GM18861 (cell line): ENCODE results near the gene ZNF593.

Source experiments
- ATAC-seq: cut with Tn5 transposase; IDR thresholded peaks from one replicate; pipeline ENCODE4 v1.9.1; 2021; ENCODE audit not compliant: unreplicated experiment

The ZNF593 gene

DNA sequence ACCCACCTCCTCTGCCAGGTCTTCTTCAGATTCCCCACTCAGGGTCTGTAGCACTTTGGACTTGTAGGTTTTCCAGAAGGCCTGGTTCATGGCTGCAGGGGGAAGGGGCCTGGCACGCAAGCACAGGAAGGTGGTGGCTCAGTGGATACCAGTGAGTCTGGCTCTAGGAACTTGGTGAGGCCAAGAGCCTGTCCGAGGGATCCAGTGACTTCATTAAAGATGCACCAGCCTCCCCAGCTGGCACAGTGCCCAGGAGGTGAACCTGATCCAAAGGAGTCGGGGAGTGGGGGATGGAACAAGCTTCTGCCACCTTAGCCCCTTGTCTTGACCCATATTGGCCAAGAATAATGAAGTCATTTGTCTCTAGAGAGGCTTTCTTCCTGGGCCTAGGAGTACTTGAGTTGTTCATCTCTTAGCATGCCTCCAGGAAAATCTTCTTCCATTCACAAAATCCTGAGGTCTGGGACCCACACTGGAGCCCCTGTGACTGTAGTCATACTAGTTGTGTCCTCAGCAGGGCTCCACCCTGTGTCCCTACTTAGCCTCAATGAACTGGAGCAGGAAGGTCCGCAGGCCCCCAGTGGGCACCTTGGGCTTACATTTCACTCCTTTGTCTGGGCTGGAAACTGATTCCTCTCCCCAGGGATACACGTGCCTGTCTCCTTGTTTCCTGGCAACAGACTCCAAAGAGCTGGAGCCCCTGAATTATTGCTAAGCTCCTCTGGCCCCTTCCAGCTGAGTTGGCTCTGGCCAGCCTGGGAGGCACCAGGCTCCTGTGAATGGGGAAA is 1.1 kb upstream of the ZNF593 start, which contains the start of gene C1orf232:
C1orf232 (minus strand) TSS at position 554 of the 788 bp plus-strand sequence; CDS start at position 90, 464 bp downstream.
- ATAC-seq, result no peak

DNA sequence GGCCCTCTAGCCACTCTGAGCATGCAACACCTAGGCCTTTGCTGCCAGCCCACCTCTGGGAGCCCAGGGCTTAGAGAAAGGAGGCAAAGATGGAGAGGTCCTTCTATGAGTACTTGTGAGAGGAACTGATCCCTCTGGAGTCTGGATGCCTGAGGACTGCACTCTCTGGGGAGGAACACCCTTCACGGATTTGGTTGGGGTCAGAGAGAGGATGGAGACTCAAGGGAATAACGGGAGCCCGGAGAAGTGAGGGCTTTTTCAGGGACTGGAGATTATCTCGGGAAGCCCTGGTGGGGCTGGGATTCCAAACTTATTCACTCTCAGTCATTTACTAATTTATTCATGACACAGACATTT is 532 bp upstream of the ZNF593 start:
- ATAC-seq, result no peak

DNA sequence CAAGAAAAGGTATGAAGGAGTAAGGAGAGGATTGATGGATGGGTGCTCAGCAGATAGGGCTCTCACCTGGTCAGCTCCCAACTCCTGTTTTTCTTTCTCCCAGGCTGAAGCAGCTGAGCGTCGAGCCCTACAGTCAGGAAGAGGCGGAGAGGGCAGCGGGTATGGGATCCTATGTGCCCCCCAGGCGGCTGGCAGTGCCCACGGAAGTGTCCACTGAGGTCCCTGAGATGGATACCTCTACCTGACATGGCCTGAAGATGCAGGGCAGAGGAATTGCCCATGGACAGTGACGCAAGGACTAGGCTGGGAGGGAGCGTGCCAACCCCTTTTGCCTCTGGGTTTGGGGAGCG is 739 bp downstream of the ZNF593 start:
- ATAC-seq, result no peak

DNA sequence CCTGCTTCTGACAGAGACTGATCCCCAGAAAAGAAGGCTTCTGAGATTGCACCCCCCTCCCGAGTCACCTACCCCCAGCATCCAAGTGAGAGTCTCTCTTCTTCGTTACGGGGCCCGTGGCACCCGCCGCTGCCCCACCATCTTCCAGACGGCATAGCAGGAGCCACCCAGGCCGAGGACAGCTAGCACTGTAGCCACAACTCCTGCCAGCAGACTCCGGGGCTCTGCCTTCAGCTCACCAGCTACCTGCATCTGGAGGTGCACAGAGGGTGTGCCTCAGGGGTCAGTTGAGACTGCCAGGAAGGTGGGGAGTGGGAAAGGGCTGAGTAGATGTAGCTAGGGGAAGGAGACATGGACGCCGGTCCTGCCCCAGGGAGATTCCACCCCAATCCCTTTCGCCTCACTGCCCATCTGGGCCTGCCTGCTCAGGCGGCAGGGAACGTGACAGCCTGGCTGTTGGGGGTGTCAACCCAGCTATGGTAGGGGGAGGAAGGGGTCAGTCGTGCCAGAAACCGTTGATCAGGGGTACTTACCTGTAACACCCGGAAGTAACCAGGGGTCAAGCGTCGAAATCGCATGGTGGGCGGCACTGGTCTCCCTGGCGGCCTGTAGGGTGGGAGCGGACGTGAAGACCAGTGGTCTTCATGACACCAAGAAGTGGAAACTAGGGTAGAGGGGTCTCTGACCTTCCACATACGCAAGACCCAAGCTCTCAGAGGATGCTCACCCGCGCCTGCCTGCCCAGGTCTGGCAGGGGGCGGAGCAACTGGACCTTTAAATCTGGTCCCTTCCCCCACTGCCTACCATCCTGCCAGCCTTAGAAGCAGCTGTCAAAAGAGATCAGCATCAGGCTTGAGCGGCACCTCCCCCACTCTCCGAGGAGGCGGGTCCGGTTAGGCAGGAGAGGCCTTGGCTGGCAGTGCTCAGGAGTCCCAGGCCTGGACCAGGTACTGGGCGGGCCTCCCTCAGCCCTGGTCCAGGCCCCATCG is 1.7 kb downstream of the ZNF593 start, which contains the start of gene ZNF593OS:
ZNF593OS (minus strand) TSS at position 749 of the 989 bp plus-strand sequence; CDS start at position 578, 171 bp downstream.
- ATAC-seq, result no peak

DNA sequence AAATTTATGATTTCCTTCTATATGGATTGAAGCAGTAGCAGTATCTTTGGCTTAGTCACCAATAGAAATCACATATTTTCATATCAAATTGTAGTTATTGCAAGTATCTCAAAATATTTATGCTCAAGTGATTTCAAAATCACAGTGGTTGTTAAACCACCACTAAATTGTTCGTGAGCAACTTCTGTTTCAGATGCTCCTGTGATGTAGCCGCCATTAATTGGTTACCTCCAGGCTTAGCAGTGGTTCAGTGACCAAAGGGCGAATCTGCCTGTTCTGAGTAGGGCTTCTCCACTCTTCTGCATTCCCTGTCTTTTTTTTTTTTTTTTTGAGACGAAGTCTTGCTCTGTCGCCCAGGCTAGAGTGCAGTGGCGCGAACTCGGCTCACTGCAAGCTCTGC is 5.6 kb downstream of the ZNF593 start:
- ATAC-seq, result no peak

DNA sequence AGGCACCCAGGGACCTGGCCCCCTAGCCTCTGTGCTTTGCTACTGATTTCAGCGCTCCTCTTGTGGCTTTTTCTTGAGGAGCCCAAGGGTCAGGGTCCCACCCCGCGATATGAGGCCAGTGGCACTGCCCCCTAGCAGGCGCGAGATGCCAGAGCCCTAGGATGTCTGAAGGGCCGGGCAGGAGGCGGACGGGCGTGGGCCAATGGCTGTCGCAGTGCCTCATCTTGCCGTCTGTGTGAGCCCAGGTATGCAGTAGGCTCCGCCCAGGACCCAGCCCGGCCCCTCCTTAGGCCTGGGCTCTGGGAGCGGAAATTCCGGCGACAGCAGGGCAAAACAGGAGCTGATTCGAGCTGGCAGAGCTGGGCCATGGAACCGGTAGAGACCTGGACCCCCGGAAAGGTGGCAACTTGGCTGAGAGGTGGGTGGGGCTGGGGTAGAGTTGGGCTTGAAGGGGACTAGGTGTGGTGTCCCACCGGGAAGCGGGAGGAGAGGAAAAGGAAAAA is 7.5 kb downstream of the ZNF593 start, which contains the start of gene CNKSR1:
CNKSR1 (plus strand) TSS at position 310 of the 503 bp plus-strand sequence; CDS start at position 367, 57 bp downstream.
- no peak for ATAC-seq

DNA sequence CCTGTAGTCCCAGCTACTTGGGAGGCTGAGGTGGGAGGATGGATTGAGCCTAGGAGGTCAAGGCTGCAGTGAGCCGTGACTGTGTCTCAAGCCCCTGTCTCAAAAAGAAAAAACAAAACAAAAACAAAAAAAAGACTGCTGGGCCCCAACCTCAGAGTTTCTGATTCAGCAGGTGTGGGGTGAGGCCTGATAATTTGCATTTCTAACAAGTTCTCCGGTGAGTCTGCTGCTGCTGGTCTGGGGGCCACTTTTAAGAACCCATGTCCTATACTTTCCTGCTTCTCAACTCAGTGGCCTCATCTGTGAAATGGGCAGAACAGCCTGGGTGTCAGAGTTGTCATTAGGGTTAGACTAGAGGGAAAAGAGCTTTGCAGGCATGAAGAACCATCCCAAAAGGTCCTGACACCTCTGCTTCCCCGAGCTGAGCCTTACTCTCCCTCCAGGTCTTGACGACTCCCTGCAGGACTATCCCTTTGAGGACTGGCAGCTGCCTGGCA is 10.3 kb downstream of the ZNF593 start:
- no peak for ATAC-seq

DNA sequence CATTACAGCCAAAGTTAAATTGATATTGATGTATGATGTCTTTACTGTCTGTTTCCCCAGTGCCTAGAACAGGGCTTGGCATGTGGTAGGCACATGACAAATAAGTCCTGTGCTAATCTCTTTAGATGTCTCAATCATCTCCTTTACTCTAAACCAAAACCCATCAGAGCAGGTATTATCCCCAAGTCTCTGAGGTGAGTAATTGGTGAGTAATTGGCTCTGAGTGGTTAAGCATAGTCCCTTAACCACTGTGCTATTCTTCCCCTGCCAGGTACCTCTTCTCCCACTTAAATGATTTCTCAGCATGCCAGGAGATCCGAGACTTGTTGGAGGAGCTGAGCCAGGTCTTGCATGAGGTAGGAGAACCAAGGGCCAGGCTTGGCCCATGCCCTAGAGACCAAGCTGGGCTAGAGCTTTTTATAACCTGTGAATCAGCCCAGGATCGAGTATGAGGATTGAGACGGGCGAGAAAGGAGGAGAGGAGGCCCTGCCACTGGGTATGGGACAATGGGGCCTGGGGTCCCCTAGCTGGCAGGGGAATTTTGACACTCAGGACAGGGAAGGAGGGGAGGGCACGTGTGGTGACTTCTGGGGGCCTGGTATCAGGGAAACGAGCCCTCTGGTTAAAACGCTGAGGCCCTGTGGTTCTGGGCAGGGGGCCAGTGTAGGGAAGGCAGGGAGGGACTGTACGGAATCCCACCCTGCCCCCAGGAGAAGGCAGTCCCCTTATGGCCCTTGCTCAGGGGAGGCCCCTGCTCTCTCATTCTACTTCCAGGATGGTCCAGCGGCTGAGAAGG is 12.1 kb downstream of the ZNF593 start:
- ATAC-seq, result no peak

DNA sequence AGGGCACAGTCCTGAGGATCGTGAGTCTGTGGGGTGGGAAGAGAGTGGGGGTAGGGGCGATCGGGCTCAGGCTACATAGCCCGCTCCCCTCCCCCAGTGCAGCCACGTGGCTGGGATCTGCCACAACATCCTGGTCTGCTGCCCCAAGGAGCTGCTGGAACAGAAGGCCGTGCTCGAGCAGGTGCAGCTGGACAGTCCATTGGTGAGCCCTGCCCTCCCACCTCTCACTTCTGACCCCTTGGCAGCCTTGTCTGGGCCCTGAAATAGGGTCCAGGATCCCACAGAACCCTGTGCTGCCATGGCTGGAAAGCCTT is 12.6 kb downstream of the ZNF593 start:
- ATAC-seq, result no peak

DNA sequence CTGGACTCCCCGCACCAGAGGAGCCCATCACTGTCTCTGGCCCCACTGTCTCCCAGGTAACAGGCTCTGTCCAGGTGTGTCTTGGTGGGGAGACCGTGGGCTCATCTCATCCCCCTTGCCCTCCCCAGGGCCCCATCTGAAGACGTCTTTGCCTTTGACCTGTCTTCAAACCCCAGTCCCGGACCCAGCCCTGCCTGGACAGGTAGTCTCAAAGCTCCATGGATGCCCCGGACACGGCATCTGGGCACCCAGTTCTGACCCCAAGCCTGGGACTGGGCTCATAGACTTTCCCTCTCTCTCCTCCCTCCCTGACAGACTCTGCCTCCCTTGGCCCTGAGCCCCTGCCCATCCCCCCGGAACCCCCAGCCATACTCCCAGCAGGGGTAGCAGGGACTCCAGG is 14.4 kb downstream of the ZNF593 start:
- ATAC-seq, result no peak

DNA sequence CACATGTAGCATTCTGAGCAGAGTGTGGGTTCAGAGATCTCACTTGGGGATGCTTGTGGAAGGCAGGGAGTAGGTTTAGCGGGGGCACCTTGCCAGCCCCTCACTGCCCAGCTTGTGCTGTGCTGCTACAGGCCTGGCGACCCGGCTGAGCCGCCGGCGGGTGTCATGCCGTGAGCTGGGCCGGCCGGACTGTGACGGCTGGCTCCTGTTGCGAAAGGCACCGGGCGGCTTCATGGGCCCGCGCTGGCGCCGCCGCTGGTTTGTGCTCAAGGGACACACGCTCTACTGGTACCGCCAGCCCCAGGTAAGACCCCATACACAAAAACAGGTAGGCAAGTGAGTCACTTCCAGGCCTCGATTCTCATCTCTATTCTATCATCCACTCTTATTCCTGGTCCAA is 15.2 kb downstream of the ZNF593 start:
- ATAC-seq, result no peak

DNA sequence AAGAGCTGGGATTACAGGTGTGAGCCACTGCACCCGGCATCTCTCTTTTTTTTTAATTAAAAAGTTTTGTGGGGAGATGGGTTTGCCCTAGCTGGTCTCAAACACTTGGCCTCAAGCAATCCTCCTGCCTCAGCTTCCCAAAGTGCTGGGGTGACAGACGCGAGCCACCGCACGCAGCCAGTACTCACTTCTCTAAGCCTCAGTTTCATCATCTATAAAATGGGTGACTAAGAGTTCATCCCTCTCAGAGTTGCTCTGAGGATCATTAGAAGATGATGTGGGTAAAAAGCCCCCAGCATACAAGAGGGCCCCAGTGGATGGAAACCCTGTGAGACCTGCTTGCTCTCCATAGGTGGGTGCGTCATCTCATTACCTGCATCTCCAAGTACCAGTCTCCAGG is 18.2 kb downstream of the ZNF593 start:
- ATAC-seq, result no peak

DNA sequence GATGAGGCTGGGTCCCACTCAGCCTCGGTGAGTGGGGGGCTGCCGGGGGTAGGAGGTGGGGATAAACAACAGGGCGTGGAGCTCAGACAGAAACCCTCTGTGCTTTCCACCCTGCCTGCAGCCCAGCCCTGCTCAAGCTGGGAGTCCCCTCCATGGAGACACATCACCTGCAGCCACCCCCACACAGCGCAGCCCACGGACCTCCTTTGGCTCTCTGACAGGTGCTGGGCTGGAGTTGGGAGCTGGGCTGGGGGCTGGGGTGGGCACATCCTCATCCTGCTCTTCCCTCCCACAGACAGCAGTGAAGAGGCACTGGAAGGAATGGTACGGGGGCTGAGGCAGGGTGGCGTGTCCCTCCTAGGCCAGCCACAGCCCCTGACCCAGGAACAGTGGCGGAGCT is 18.8 kb downstream of the ZNF593 start:
- ATAC-seq, result no peak

DNA sequence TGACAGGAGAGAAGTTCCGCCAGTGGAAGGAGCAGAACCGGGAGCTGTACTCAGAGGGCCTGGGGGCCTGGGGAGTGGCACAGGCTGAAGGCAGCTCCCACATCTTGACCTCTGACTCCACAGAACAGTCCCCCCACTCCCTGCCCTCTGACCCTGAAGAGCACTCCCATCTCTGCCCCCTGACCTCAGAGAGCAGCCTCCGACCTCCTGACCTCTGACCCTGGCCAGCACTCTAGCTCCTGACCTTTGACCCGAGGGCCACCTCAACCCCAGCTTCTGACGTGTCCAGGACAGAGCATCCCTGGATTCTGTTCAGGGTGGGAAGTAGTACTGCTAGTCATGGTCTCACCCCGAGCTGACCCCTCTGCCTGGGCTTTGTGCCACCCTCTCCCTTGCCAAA is 19.6 kb downstream of the ZNF593 start:
- ATAC-seq, result no peak

DNA sequence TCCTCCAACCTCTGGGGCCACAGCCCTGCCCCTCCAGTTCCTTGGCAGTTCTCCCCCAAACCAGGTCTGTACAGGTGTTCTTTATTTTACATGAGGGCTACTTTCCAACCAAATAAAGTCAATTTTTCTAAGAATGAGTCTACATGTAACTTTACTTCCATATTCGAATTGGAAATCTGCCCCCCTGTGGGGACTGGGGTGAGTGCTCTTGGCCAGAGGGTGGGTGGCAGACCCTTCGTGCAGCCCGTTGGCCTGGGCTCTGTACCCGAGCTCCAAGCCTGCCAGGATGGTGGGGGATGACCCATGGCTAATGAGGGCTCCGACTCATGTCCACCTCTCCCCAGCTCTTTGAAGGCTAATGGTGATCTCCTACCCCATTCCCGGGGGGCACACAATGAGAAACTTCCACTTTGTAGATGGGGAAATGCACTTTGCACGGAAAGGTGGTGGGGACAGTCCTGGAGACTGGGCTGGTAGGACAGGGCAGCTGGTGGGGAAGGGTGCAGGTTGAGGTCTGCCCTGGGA is 20.1 kb downstream of the ZNF593 start:
- no peak for ATAC-seq

DNA sequence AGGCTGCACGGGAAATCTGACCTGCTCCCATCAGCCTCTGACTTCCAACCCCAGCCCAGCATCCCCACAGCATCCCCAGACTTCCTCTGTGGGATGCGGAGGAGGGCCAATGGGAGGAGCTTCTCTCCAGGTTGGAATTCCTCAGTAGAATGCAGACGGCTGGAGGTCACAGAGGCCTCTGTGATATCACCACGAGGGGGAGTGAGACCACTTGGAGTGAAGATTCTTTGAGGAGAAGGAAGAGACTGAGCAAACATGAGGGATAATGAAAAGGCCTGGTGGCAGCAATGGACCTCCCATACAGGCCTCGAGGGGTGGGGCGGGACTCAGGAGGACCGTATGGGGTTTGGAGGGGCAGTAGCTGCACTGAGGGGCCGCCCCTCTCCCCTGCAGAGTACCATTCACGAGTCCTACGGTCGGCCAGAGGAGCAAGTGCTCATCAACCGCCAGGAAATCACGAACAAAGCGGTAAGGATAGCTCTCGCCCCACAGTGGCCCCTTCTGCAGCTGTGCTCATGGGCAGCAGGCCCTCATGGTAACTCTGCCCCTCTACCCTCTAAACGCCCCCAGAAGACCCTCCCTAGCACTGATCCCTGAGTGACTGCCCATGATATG is 20.8 kb downstream of the ZNF593 start, which contains the start of gene CATSPER4:
CATSPER4 (plus strand) TSS at position 230 of the 615 bp plus-strand sequence; CDS start at position 256, 26 bp downstream.
- no peak for ATAC-seq

DNA sequence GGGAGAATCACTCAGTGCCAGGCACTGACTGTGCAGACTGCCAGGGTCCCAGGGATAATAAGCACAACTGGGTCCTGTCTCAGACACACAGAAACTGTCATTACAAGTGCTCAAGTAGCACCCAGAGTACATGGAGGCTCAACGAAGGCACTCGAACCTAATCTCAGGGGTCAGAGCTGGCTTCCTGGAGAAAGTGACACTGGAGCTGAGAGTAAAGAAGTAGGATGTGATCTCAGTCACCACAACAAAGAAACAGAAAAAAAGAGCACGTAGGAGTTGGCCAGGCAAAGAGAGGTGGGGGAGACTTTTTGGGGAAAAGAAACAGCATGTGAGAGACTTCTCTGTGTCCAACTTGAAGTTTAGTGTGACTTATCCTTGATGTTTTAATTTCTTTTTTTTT is 22.0 kb downstream of the ZNF593 start:
- no peak for ATAC-seq

DNA sequence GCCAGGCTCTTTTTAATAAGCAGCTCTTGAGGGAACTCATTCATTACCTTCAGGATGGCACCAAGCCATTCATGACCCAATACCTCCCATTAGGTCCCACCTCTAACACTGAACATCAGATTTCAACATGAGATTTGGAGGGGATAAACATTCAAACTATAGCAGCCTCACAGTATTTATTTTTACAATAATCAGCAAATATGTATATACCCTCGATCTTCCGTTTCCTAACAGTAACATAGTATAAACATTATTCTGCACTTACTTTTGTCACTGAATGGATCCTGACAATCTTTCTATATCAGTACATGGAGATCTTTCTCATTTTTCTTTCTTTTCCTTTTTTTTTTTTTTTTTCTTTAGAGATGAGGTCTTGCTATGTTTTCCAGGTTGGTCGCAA is 26.1 kb downstream of the ZNF593 start:
- no peak for ATAC-seq

DNA sequence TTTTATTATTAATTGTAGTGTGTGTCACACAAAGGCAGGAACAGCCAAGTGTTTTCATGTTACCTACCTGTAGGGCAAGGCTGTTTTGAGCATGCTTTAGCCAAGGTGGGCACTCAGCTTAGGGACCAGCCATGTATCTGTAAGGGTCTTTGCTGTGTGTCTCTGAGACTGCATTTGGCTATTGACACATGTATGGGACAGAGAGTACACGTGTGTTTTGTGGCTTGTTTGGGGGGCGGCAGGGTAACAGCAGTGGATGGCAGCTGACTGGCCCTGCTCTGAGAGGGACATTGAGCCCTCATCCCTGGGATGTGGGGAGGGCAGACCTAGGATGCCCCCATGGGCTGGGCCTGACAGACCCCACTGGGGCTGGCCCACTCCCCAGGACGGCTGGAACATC is 27.6 kb downstream of the ZNF593 start:
- no peak for ATAC-seq

DNA sequence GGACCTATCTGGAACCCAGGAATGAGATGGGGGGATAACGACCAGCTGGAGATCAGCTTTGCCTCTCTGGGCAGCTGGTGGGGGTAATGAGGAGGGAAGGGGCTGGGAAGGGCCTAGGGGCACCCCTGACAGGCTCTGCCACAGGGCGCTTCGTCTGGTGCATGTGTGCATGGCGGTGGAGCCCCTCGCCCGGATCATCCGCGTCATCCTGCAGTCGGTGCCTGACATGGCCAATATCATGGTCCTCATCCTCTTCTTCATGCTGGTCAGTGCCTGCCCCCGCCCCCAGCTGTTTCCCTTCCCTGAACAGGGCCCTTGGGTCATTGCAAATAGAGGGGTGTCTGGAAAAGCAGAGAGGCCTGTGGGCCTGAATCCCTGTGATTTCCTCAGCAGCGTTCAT is 28.1 kb downstream of the ZNF593 start:
- ATAC-seq, result no peak
